Calu3 (cell line): ENCODE measurements around the gene OOSP3. TPM values are rescaled to one million over a fixed set of nuclear protein-coding genes. Genes with fewer than 3 reads are reported as not detected.

ENCODE experiments used
- BruUV-seq: library from RNA; stranded (reverse); fragments of 400-500 nt; replicated peaks from 2 replicates; lab custom pipeline; 2021; lab: Mats Ljungman, UMichigan
- CTCF ChIA-PET: fragments of 300-600 bp; sonication (Branson Sonifier 250); formaldehyde crosslinking; loops from one replicate; lab custom pipeline; 2022; ENCODE audit warnings: antibody characterized with exemption; lab: Charles Lee
- DNase-seq: peaks from one replicate; pipeline ENCODE4 v3.0.0; 2022
- H3K27ac Mint-ChIP-seq: one replicate; pipeline ENCODE4 v1.8.0; 2022; ENCODE audit warnings: mixed read lengths; ENCODE audit not compliant: unreplicated experiment
- H3K27me3 Mint-ChIP-seq: one replicate; pipeline ENCODE4 v1.8.0; 2022; ENCODE audit warnings: mixed read lengths; ENCODE audit not compliant: unreplicated experiment
- H3K36me3 Mint-ChIP-seq: one replicate; pipeline ENCODE4 v1.8.0; 2022; ENCODE audit warnings: mild to moderate bottlenecking, moderate library complexity, mixed read lengths; ENCODE audit not compliant: insufficient read depth, unreplicated experiment
- H3K4me1 Mint-ChIP-seq: one replicate; pipeline ENCODE4 v1.8.0; 2022; ENCODE audit warnings: mild to moderate bottlenecking, low read depth, mixed read lengths; ENCODE audit not compliant: unreplicated experiment
- H3K4me3 Mint-ChIP-seq: one replicate; pipeline ENCODE4 v1.8.0; 2022; ENCODE audit warnings: mild to moderate bottlenecking, low read depth, moderate library complexity, mixed read lengths; ENCODE audit not compliant: unreplicated experiment
- H3K9me3 Mint-ChIP-seq: one replicate; pipeline ENCODE4 v1.8.0; 2022; ENCODE audit warnings: low read depth, mixed read lengths; ENCODE audit not compliant: unreplicated experiment
- intact Hi-C: fragments of 100-400 bp; cut with micrococcal nuclease; formaldehyde crosslinking; loops from one replicate; pipeline ENCODE4 v1.10.0; 2022; ENCODE audit not compliant: unreplicated experiment
- total RNA-seq: library from RNA; stranded (reverse); gene quantifications from 2 replicates; pipeline ENCODE4 v1.2.3, GENCODE V29; 2022
- TF ChIP-seq, protein P1 (sequence below): fragments of 200-600 bp; IDR thresholded peaks from one replicate; pipeline ENCODE4 v1.8.0; 2022; ENCODE audit warnings: antibody characterized with exemption; ENCODE audit not compliant: unreplicated experiment

OOSP3 gene
- total RNA-seq, 1 experiment from 2014 or later, result not detected

DNA sequence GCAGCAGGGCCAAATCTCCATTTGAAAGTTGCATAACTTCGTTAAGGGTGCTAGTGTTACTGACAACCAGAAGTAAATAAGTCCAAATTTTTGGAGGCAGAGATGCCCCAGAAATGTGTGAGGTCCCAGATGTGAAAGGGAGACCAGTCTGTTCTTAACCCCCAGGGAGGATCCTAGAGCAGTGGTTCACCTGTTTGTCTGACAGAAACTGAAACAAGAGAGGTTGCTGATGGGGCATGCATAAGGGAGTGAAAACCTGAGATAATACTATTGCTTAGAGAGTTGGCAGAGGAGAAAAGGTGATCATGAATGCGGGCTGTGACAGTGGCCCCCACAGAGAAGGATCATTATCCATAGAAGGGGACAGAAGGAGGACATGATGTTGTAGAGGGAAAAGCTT lies 37.1 kb upstream of the OOSP3 start:
- no peak overlapping the region for H3K4me3 Mint-ChIP-seq
- CTCF ChIA-PET, result no interaction called here
- DNase-seq, result no peak
- no TSS peak for BruUV-seq
- no peaks in the 10 kb centered on the region for H3K36me3 Mint-ChIP-seq
- H3K27me3 Mint-ChIP-seq, result no peaks in the 10 kb centered on the region
- H3K4me1 Mint-ChIP-seq, result peaks cover 7% of the 10 kb centered on the region
- peak overlapping the region; percentile 13 for H3K27ac Mint-ChIP-seq
- peaks cover 3% of the 10 kb centered on the region for H3K9me3 Mint-ChIP-seq
- TF ChIP-seq, protein P1, sequence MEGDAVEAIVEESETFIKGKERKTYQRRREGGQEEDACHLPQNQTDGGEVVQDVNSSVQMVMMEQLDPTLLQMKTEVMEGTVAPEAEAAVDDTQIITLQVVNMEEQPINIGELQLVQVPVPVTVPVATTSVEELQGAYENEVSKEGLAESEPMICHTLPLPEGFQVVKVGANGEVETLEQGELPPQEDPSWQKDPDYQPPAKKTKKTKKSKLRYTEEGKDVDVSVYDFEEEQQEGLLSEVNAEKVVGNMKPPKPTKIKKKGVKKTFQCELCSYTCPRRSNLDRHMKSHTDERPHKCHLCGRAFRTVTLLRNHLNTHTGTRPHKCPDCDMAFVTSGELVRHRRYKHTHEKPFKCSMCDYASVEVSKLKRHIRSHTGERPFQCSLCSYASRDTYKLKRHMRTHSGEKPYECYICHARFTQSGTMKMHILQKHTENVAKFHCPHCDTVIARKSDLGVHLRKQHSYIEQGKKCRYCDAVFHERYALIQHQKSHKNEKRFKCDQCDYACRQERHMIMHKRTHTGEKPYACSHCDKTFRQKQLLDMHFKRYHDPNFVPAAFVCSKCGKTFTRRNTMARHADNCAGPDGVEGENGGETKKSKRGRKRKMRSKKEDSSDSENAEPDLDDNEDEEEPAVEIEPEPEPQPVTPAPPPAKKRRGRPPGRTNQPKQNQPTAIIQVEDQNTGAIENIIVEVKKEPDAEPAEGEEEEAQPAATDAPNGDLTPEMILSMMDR, result no peak
- intact Hi-C loops, result no loop called here

DNA sequence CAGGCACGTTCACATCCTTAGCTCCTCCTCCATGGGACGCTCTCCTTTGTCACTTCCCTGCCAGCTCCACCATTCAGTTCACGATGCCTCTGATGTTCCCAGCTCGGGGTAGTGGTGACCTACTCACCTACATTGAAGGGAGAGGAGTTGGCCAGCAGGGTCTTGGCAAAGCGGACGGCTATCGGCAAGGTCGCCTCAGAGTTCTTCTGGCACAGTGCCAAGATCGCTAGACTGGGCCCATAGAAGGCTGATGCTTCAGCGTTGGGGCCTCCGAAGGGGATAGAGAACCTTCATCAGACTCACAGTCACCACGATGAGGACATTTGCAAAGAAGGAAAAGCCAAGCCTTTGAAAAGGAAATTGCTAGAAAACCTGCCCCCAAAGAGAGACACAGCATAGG lies 36.3 kb upstream of the OOSP3 start:
- Mint-ChIP-seq H3K9me3 (peaks cover 3% of the 10 kb centered on the region), H3K27ac (no peak overlapping the region), H3K27me3 (no peaks in the 10 kb centered on the region), H3K4me1 (peaks cover 10% of the 10 kb centered on the region), H3K4me3 (no peak overlapping the region), H3K36me3 (no peaks in the 10 kb centered on the region)
- TF ChIP-seq, protein P1, result no peak
- DNase-seq, result no peak
- BruUV-seq, result no TSS peak
- intact Hi-C loops, result no loop called here
- CTCF ChIA-PET, result no interaction called here

DNA sequence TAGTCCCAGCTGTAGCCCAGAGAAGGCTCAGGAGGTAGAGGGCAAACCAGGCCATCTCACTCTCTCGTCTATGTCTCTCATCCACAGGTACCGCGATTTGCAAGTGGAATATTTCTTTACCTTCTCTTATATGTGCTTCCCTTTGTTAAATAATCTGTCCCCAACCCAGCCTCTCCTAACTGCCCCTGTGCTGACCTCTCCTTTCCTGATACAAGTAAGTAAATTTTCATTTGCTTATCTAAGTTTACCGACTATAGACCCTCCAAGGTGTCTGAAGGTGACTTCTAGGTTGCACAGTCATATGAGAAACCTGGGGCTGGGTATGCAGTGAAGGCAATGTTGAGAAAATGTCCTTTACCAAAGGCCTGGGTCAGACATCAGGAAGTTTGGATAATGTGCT lies 33.2 kb upstream of the OOSP3 start, which contains the start of gene CBLIF:
TSS of gene CBLIF (minus strand) at position 101 of the 400 bp plus-strand sequence. CDS start at position 55, 46 bp downstream.
- BruUV-seq, result no TSS peak
- TF ChIP-seq, protein P1, result no peak
- intact Hi-C loops, result no loop called here
- H3K4me1 Mint-ChIP-seq, result peaks cover 28% of the 10 kb centered on the region
- DNase-seq, result no peak
- no peaks in the 10 kb centered on the region for H3K27me3 Mint-ChIP-seq
- peaks cover 8% of the 10 kb centered on the region for H3K36me3 Mint-ChIP-seq
- H3K4me3 Mint-ChIP-seq, result no peak within 1 kb of the TSS
- peaks cover 3% of the 10 kb centered on the region for H3K9me3 Mint-ChIP-seq
- CTCF ChIA-PET, result no interaction called here
- no peak within 1 kb of the TSS for H3K27ac Mint-ChIP-seq

DNA sequence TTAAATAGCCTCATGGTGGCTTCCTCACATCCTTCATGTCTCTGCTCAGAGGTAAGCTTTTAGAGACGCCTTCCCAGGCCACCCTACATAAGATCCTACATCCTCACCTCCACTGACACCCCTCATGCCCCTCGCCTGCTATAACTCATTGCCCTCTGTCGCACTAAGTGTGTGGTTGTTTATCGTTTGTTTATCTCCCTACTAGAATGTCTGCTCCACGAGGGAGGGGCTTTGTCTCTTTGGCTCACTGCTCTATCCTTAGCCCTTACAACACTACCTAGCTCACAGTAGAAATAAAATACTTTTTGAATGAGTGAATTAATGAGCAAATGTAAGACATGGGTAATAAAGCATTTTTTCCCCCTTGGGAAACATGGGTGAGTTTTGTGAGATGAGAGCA lies 32.0 kb upstream of the OOSP3 start:
- CTCF ChIA-PET, result interaction anchor here (0.8 to 1.4 kb wide), 2 partner anchors 18 to 39 kb away, joined by 3 read pairs; no protein-coding TSS in a partner anchor
- H3K36me3 Mint-ChIP-seq, result peaks cover 8% of the 10 kb centered on the region
- intact Hi-C loops, result no loop called here
- H3K27me3 Mint-ChIP-seq, result no peaks in the 10 kb centered on the region
- no TSS peak for BruUV-seq
- no peak overlapping the region for H3K27ac Mint-ChIP-seq
- peaks cover 3% of the 10 kb centered on the region for H3K9me3 Mint-ChIP-seq
- H3K4me3 Mint-ChIP-seq, result no peak overlapping the region
- TF ChIP-seq, protein P1, result no peak
- DNase-seq, result no peak
- H3K4me1 Mint-ChIP-seq, result peaks cover 34% of the 10 kb centered on the region
